Limb (tissue), 2 donors: ENCODE measurements around the gene DOCK2.
"Not testable (repeated sequence)": the region's sequence is repeated elsewhere in the genome, so short reads cannot be mapped to it uniquely, and the experiment has no call there.

Experiments used
- DNase-seq, 2 donors: peaks; one replicate each; pipeline ENCODE4 v3.0.0-alpha.2; 2016; ENCODE audit errors: extremely low spot score in 2 of 2

The DOCK2 gene

DNA sequence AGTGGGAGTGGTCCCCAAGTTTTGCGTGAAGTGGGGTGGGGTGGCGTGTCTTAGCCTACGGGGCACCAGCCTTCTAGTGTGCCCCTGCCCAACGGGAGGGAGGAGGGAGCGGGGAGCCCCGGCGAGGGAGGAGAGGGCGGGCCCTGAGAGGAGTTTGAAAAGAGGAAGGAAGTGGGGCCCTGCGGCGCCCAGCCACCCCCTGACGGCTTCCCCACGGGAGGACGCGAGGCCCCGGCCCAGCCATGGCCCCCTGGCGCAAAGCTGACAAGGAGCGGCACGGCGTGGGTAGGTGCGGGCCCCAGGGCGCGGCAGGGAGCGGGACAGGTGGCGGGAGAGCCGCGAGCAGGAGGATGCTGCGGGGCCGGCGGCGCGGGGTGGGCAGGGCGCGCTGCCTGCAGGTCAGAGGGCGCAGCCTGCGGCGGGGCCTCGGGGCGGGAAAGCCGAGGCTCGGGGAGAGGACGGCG, at the start of gene DOCK2:
TSS of gene DOCK2 (plus strand) at position 191 of the 464 bp plus-strand sequence. CDS start at position 243, 52 bp downstream.
- DNase-seq = no peak

DNA sequence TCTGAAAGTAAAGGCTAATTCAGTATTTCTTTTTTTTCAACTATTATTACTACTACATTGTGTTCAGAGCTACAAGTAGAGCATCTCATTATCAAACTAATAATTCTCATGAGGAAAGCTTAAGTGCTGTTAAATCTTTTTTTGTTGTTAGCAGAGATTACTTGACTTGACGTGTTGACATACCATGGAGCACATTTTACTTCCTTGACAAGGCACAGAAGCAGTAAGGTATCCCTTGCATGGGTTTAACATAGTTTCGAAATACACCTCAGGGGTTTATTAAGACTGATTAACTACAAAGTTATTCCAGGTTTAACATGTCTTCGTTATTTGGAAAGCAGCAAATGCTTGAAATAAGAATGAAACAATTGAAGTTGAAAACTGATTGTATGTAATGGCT, 46.5 kb upstream of the DOCK2 start:
- DNase-seq = no peak

DNA sequence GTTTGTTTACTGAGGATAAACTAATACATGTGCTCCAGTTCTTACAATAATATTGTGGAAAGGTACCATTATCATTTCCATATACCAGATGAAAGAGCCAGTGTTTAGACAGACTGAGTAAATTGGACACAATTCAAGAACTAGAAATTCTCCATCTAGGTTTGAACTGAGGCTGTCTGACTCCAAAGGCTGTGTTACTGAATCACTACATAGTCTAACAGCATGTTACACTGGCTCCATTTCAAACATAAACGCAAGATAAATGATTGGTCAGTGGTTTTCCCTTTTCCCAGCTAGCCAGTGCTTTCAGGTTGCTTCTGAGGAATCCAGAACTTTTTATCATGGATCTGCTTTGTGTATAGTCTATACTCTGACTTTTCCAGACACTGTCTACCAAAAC, 45.4 kb upstream of the DOCK2 start:
- DNase-seq = no peak

DNA sequence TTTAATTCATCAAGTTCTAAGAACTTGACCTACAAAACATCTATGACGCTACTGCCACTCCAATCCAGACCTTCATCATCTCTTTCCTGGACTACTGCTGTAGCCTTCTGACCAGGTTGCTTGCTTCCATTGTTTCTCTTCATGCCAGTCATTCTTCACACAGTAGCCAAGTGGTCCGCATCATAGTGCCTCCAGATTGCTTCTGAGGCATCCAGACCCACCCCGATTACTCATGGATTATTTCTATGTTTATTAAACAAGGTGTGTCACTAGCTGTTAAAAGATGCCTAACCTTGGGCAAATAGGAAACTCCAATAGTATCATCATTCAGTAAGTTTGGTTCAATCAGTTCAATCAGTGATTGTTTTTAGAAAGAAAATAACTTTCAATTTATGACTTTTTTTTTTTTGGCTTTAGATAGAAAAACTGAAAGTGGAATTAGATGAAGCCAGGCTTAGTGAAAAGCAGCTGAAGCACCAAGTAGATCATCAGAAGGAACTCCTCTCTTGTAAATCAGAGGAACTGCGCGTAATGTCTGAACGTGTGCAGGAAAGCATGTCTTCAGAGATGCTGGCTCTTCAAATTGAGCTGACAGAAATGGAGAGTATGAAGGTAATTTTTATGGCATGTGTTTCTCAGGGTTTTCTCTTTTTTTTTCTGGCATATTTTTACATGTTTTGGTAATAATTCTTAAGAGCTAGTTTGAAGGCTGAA, 44.0 kb upstream of the DOCK2 start:
- DNase-seq = no peak

DNA sequence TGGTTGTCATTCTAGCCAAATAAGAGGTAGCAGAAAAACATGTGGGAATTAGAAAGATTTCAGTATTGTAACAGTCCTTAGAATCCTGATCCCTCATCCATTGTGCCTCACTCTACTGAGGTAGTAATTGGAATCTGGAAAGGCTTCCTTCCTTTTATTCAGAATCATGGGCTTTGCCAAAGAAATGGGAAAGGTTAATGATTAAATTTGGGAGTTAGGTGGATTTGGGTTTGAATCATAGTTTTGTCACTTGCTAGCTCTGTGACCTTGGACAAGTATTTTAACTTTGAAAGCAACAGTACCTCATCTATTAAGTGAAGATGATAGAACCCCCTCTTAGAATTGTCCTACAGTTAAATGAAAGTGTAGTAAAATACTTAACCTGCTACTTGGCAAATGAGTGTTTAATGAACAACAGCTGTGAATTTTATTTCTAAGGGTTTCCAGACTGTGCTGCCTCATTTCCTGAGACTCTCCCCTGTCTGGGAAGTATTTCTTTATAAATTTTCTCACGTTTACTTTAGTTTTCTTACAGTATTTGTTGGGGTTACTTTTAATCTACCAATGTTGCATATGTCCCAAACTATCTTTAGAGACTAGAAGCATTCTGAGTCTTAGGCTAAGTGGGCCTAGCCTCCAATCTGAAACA, 41.8 kb upstream of the DOCK2 start:
- DNase-seq = no peak

DNA sequence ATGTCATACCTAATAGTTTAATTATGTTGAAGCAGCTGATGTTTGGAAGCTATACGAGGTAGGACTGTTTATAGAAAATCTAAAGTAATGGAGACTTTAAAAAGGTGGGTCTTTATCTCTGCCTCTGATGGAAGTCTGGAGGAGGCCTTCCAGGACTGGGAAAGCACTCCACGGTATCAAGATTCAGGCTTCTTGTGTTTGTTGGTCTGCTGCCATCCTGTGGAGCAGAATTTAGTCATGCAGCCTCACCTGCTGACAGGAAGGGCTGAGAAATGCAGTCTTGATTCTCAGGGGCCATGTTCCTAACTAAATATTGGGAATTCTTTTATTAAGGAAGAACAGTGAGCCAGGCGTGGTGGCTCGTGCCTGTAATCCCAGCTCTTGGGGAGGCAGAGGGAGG, 37.6 kb upstream of the DOCK2 start:
- DNase-seq = no peak

DNA sequence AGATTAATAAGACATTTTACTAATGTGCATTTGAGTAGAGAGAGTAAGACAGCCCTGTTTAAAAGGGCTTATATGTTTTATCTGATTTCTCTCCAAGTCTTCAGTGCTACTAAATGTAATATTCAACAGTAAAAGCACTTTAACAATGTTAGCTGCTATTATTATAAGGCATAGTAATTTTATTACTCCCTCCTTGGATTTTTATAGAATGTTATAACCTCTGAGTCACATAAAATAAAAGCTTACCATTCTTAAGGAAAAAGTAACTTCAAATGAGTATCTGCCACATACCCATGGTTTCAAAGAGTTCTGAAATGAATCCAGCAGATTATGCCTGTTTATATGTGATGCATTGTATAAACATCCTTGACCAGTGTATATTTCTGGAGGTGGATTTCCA, 34.5 kb upstream of the DOCK2 start:
- no peak for DNase-seq

DNA sequence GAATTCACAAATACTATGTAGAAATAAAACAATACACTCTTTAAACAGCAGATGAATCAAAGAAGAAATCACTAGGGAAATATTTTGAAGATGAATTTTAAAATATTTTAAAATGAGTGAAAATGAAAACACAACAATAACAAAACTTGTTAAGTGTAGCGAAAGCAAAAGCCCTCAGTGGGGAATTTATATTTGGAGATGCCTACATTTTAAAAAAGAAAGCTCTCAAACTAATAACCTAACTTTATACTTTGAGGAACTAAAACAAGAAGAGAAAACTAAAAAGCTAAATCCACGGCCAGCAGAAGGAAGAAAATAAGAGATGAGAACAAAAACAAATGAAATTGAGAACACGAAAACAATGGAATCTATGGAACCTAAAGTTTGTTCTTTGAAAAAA, 30.8 kb upstream of the DOCK2 start:
- no peak for DNase-seq

DNA sequence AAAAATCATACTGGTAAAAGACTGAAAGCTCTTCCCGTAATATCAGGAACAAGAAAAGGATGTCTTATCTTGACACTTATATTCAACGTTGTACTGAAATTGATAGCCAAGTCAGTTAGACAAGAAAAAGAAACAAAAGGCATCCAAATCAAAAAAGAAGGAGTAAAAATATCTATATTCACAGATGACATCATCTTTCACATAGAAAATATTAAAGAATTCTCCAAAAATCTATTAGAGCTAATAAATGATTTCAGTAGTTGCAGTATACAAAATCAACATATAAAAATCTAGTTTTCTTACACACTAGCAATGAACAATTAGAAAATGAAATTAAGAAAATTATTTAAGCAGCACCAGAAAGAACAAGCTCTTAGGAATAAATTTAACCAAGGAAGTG, 29.2 kb upstream of the DOCK2 start:
- DNase-seq = no peak

DNA sequence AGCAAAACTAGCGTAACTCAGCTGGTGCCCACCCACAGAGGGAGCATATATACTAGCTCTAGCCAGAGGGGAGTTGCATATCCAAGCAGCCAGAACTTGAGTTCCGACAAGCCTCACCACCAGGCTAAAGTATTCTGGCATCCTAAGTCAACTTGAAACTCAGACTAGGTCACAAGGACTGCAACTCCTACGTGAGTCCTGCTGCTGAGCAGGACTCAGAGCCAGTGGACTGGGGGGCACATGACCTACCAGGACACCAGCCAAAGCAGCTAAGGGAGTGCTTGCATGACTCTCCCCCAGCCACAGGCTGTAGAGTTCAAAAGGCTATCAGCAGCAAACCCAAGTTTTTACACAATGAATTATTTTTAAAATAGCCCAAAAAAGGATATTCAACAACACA, 27.4 kb upstream of the DOCK2 start:
- no peak for DNase-seq

DNA sequence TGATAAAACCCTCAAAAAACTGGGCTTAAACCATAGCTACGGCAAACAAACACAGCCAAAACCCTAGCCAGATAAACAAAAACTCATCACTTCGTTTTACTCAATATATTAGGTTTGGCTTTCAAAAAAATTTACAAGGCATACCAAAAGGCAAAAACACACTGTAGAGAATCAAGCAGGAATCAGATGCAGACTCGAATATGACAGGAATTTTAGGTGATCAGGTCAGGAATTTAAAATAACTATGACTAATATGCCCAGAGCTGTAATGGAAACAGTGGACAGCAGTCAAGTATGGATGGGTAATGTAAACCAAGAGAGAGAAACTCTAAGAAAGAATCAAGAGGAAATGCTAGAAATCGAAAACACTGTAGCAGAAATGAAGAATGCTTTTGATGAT, 26.5 kb upstream of the DOCK2 start:
- no peak for DNase-seq

DNA sequence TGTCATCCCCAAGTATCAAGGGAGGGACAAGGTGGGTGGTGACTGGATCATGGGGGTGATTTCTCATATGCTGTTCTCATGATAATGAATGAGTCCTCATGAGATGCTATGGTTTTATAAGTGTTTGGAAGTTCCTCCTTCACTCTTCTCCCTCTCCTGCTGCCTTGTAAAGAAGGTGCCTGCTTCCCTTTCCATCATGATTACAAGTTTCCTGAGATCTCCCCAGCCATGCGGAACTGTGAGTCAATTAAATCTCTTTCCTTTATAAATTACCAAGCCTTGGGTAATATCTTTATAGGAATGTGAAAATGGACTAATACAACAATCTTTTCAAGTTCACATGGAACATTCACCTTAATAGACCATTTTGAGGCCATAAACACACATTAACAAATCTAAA, 21.5 kb upstream of the DOCK2 start:
- no peak for DNase-seq

DNA sequence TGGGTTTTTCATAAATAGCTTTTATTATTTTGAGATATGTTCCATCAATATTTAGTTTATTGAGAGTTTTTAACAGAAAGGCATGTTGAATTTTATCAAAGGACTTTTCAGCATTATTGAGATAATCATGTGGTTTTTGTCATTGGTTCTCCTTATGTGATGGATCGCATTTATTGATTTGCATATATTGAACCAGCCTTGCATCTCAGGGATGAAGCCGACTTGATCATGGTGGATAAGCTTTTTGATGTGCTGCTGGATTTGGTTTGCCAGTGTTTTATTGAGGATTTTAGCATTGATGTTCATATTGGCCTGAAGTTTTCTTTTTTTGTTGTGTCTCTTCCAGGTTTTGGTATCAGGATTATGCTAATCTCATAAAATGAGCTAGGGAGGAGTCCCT, 12.8 kb upstream of the DOCK2 start:
- DNase-seq = not testable (repeated sequence)

DNA sequence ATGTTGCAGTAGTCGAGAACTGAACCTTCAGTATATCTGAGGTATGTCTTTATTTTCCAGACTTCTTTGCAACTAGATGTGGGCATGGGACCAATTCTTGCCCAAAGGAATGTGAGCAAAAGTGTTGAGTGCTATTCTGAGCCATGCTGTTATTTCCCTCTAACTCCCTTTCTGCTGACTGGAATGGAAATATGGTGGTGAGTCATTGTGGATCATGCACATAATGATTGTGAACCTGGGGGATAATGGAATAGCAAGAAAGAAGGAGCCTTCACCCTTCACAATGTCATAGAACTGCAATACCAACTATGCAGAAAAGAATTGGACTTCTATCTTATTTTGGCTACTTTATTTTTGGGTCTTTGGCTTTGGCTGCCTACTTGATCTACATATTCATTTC, 10.3 kb upstream of the DOCK2 start:
- DNase-seq = no peak

DNA sequence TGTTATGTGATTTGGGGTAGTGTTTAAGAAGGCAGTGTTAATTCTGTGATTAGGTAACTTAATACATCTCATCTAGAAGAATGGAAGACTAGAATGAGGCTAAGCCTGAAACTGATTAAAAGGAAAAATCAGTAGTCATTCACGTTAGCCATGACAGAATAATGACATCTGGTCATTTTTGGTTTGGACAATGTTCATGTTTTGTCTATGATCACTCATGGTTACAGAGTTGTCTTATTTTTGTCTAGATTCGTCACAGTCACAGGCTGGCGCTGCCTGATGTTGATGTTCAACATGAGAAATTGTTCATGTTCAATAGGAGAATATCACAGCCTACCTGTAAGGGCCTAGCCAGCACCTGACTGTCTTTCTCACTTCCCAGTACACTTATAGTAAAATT, 9.5 kb upstream of the DOCK2 start:
- no peak for DNase-seq

DNA sequence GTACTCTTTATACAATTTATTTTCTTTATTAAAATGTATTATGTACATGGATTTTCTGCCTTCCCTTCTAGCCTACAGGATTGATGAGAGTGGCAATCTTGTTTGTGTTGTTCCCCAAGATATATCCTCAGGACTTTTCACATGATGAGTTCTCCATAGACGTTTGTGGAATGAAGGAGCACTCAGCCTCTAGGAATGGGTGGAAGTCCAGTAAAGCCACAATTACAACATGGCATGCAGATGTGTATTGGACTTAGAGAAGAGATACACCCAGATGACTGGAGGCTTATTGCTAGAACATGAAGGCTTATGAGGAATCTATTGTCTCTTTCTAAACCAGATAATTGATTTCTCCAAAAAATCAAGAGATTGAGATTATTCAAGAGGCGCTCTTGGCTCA, 8.2 kb upstream of the DOCK2 start:
- no peak for DNase-seq

DNA sequence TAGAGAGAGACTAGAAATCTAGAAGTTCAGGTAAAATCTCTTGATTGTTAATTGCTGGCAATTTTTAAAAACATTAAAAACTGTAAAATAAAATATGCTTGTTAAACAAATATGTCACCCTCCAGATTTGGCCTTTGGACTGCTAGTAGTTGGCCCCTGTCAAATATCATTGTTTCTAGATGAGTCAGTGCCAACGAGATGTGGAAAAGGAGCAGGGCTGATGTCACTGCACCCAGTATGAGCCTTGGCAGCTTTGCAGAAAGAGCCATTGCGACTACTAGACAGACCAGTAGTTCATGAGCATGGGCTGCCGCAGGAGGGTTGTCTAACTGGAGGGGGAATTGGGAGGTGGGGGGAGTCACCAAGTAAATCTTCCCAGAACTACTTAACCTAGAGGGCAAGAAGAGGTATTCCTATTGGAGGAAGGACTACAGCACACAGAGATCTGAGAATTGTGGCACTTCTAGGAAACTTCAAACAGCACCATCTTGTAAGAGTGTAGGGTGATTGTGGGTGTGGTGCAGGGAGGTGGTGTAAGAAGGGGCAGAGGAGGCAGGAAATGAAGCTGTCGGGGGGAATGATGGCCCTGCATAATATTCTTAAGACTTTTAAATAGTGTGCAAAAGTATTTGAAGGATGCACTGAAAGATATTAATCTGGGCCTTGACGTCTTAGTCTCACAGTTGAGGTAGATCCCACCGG, 7.1 kb upstream of the DOCK2 start:
- DNase-seq = no peak

DNA sequence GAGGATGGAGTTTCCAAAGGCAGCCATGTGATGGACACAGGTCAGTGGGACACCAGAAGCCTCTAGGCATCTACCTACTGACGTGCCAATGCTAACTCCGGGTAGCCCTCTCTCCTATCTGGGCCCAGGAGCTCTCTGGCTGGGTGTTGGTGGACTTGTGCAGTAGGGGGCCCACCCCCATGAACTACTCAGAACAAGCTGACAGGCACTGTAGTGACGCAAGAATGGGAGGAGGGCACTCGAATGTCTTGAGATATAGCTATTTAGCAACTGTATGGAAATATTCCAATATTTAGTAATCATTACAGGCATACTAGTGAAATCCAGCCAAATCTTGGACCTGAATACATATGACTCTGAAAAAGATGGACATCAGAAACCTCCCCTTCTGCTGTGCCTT, 5.7 kb upstream of the DOCK2 start:
- DNase-seq = no peak

DNA sequence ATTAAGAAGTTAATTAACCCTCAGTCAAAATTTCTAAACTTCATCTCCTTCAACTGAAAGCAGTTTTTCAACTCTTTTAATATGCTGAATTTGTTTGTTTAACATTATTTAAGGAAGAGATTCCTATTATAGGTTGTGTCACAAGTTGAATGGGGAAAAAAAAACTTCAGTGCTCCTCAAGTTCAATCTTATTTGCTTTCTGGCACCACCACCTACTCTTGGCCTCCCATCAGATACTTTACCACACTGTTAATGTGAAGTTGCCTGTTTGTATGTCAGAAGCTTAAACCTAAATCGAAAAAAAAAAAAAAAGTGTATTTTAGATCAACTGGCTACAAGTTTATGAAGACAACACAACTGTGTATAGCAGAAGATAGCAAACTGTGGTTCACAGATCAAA, 4.1 kb upstream of the DOCK2 start:
- no peak for DNase-seq

DNA sequence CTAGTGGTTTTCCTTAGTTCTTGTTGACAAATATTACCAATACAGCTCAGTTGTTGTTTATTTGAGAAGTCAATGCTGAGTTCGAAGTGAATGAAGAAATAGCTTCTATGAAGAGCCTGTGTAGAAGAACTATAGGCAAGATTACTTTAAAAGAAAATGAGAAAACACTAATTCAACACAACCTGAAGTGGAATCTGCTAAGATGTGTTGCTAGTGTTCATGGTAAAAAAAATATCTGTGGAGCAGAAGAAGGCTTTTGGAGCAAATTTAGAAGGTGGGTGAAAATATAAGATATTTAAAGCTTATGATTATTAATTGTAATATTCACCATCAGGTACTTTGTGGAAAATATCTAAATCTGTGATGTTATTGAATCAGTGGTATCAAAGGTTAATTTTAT, 2.5 kb upstream of the DOCK2 start:
- no peak for DNase-seq

DNA sequence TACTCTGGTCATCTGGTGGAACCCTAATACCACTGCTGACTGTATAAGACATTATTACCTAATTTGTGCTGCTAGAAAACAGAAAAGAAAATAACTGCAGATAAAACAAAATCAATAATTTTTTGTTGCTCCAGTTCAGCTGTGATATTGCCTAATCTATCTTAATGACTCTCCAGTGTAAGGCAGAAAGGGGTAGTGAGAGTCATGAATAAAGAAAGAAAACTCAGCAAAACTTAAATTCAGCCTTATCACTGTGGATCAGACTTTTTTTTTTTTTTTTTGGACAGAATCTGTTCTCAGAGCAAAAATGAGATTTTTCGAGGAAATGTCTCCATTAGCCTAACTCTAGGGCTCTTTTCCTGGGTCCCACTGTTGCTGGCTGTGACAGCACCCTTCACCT, 1.1 kb upstream of the DOCK2 start:
- no peak for DNase-seq

DNA sequence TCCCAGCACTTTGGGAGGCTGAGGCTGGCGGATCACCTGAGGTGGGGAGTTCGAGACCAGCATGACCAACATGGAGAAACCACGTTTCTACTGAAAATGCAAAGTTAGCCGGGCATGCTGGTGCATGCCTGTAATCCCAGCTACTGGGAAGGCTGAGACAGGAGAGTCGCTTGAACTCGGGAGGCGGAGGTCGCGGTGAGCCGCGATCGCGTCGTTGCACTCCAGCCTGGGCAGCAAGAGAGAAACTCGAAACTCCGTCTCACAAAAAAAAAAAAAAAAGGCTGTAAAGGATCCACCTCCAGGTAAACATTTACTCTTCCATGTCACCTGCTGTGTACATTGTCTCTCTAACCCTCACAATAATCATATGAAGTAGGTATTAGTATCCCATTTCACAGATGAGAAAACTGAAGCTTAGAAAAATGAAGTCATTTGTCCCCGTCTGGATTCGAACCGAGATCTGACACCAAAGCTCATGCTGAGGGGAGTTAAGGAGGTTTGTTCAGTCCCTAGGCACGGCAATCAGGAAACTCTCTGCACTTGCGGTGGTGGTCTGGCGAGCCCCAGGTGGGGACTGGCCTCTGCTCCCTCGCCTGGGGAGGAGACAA, 494 bp upstream of the DOCK2 start:
- DNase-seq = no peak
